OCI-LY7 (cell line): ENCODE results near the gene ADAMTS17. TPM values are rescaled to one million over a fixed set of nuclear protein-coding genes. Genes with fewer than 3 reads are reported as not detected.

Experiments used
- BruUV-seq: library from RNA; stranded (reverse); fragments of 400-500 nt; replicated peaks from 2 replicates; lab custom pipeline; 2021; lab: Mats Ljungman, UMichigan
- CTCF ChIA-PET: fragments of 300-600 bp; sonication (Branson Sonifier 250); formaldehyde crosslinking; loops from one replicate; lab custom pipeline; 2022; ENCODE audit warnings: antibody characterized with exemption; ENCODE audit not compliant: unreplicated experiment; lab: Charles Lee
- POLR2A ChIA-PET: fragments of 300-600 bp; sonication (Branson Sonifier 250); formaldehyde crosslinking; loops from one replicate; lab custom pipeline; 2022; ENCODE audit warnings: antibody characterized with exemption; lab: Charles Lee
- DNase-seq: peaks from one replicate; pipeline ENCODE4 v3.0.0-alpha.2; 2015; ENCODE audit warnings: low spot score
- H2AFZ ChIP-seq: fragments of 200-600 bp; sonication (generic), shearing (Covaris generic); 2 replicates; pipeline ENCODE4 v1.6.1; 2014; ENCODE audit warnings: mild to moderate bottlenecking, antibody characterized with exemption, low read length, moderate library complexity
- H3K27ac ChIP-seq: fragments of 200-600 bp; sonication (generic); 2 replicates; pipeline ENCODE4 v1.5.1; 2014; ENCODE audit warnings: mixed run types, low read depth, mild to moderate bottlenecking, moderate library complexity, low read length, inconsistent platforms; ENCODE audit not compliant: poor library complexity, severe bottlenecking
- H3K36me3 ChIP-seq: fragments of 200-600 bp; sonication (generic); 2 replicates; pipeline ENCODE4 v1.6.1; 2014; ENCODE audit warnings: mild to moderate bottlenecking, antibody characterized with exemption, low read length, moderate library complexity, mixed read lengths; ENCODE audit not compliant: insufficient read depth
- H3K4me1 ChIP-seq: fragments of 200-600 bp; sonication (generic); 2 replicates; pipeline ENCODE4 v1.5.1; 2014; ENCODE audit warnings: mild to moderate bottlenecking, low read length; ENCODE audit not compliant: insufficient read depth, poor library complexity, severe bottlenecking
- H3K4me2 ChIP-seq: fragments of 200-600 bp; sonication (generic); 2 replicates; pipeline ENCODE4 v1.6.1; 2014; ENCODE audit warnings: mild to moderate bottlenecking, low read length
- H3K4me3 ChIP-seq: fragments of 200-600 bp; sonication (generic); 2 replicates; pipeline ENCODE4 v1.5.1; 2014; ENCODE audit warnings: mild to moderate bottlenecking, low read depth, low read length; ENCODE audit not compliant: poor library complexity, severe bottlenecking
- H3K79me2 ChIP-seq: fragments of 200-600 bp; sonication (generic); 2 replicates; pipeline ENCODE4 v1.6.1; 2016; ENCODE audit warnings: low read depth, mild to moderate bottlenecking, low read length, moderate library complexity, mixed read lengths; ENCODE audit not compliant: insufficient read depth
- H3K9me2 ChIP-seq: fragments of 200-600 bp; sonication (generic); 2 replicates; pipeline ENCODE4 v1.6.1; 2016; ENCODE audit warnings: mild to moderate bottlenecking, low read length, mixed read lengths; ENCODE audit not compliant: insufficient read depth
- H3K9me3 ChIP-seq: fragments of 200-600 bp; sonication (generic); 2 replicates; pipeline ENCODE4 v1.6.1; 2014; ENCODE audit warnings: mild to moderate bottlenecking, mixed run types, low read length, mixed read lengths
- H4K20me1 ChIP-seq: fragments of 200-600 bp; sonication (generic); 2 replicates; pipeline ENCODE4 v1.6.1; 2014; ENCODE audit warnings: mild to moderate bottlenecking, antibody characterized with exemption, low read length, moderate library complexity, mixed read lengths; ENCODE audit not compliant: insufficient read depth
- CTCF ChIP-seq: fragments of 200-600 bp; sonication (generic); conservative IDR thresholded peaks from 2 replicates; pipeline ENCODE4 v1.5.1; 2014; ENCODE audit warnings: mild to moderate bottlenecking, antibody characterized with exemption, low read length, moderate library complexity, mixed read lengths
- EZH2phosphoT487 ChIP-seq: fragments of 200-600 bp; sonication (generic); IDR thresholded peaks from 2 replicates; pipeline ENCODE4 v1.6.1; 2018; ENCODE audit warnings: low read depth, borderline replicate concordance, mild to moderate bottlenecking, mixed run types, antibody characterized with exemption, low read length, moderate library complexity, mixed read lengths
- intact Hi-C: fragments of 100-400 bp; cut with micrococcal nuclease; formaldehyde crosslinking; loops from one replicate; pipeline ENCODE4 v1.10.0; 2022; ENCODE audit not compliant: unreplicated experiment
- total RNA-seq, 2 experiments: library from RNA; depleted of rRNA in 1 of 2; stranded (reverse); fragments of >200 nt in 1 of 2; shearing (Covaris generic) in 1 of 2; gene quantifications; 2 replicates each; pipeline ENCODE4 v1.2.3, GENCODE V29; 2014 to 2022

ADAMTS17 gene
- total RNA-seq, 2 experiments from 2014 or later: not detected

GRCh38 chr15:100114100-100114499 is 227.7 kb downstream of the ADAMTS17 start:
- CTCF ChIA-PET: no interaction called here
- DNase-seq: no peak
- no peaks in the 10 kb centered on the region for H4K20me1 ChIP-seq
- H3K9me2 ChIP-seq: no peaks in the 10 kb centered on the region
- no peak overlapping the region for H3K4me3 ChIP-seq
- H3K4me1 ChIP-seq: peaks cover 11% of the 10 kb centered on the region
- H3K27ac ChIP-seq: no peak overlapping the region
- no peak overlapping the region for H2AFZ ChIP-seq
- H3K4me2 ChIP-seq: no peak overlapping the region
- no TSS peak for BruUV-seq
- intact Hi-C loops: no loop called here
- no peak for TF ChIP-seq CTCF
- TF ChIP-seq EZH2phosphoT487: no peak
- H3K9me3 ChIP-seq: no peaks in the 10 kb centered on the region
- H3K79me2 ChIP-seq: no peaks in the 10 kb centered on the region
- POLR2A ChIA-PET: no interaction called here
- H3K36me3 ChIP-seq: no peaks in the 10 kb centered on the region

GRCh38 chr15:100113351-100114080 is 228.3 kb downstream of the ADAMTS17 start:
- intact Hi-C loops: no loop called here
- CTCF ChIA-PET: no interaction called here

More at GRCh38 chr15:100113351-100114080, 228.3 kb downstream of the ADAMTS17 start:
- Histone ChIP-seq H4K20me1 (no peaks in the 10 kb centered on the region), H2AFZ (no peak overlapping the region), H3K9me2 (no peaks in the 10 kb centered on the region), H3K79me2 (no peaks in the 10 kb centered on the region), H3K4me3 (no peak overlapping the region), H3K36me3 (no peaks in the 10 kb centered on the region), H3K27ac (no peak overlapping the region), H3K4me1 (peaks cover 11% of the 10 kb centered on the region), H3K9me3 (no peaks in the 10 kb centered on the region), H3K4me2 (no peak overlapping the region)
- no peak for TF ChIP-seq CTCF
- no peak for TF ChIP-seq EZH2phosphoT487
- POLR2A ChIA-PET: interaction anchor here (0.6 kb wide), 1 partner anchor 74 kb away, joined by 4 read pairs; no protein-coding TSS in a partner anchor
- BruUV-seq: no TSS peak
- DNase-seq: no peak
